Measurements from ENCODE around the gene XYLT1. TPM values are rescaled to one million over a fixed set of nuclear protein-coding genes. Genes with fewer than 3 reads are reported as not detected.

Gene XYLT1
- polyA plus RNA-seq, 3 donors from 2014 or later: 0.79 to 6.2 (median 3.3) TPM

- no peaks in the 10 kb centered on the region for H3K9me3 Mint-ChIP-seq
- peaks cover 14 to 35% (median 18%) of the 10 kb centered on the region in 3 donors for H3K27me3 Mint-ChIP-seq (ENCODE audit: low read depth in 3 of 3)
- peak overlapping the region; percentile 57 to 94 (median 82) for H3K4me3 Mint-ChIP-seq
- peaks cover 94 to 100% of the 10 kb centered on the region in 2 donors for H3K4me1 Mint-ChIP-seq
- peaks cover 0 to 3% (median 0%) of the 10 kb centered on the region in 3 donors for H3K36me3 Mint-ChIP-seq
- DNase-seq: no peak
- H3K27ac Mint-ChIP-seq: peak overlapping the region; percentile 98 to 100 (median 99)
Measured at GRCh38 chr16:17366299-17366961, 104.3 kb downstream of the XYLT1 start.

- Mint-ChIP-seq H3K4me1 (peaks cover 94 to 100% of the 10 kb centered on the region in 2 donors), H3K36me3 (peaks cover 0 to 3% (median 0%) of the 10 kb centered on the region in 3 donors), H3K27me3 (ENCODE audit: low read depth in 3 of 3) (peaks cover 14 to 35% (median 18%) of the 10 kb centered on the region in 3 donors), H3K27ac (peak overlapping the region; percentile 78 to 100 (median 99)), H3K4me3 (peak overlapping the region; percentile 24 to 94 (median 36)), H3K9me3 (no peaks in the 10 kb centered on the region)
- DNase-seq: no peak
Measured at GRCh38 chr16:17365591-17366298, 105.0 kb downstream of the XYLT1 start.

- DNase-seq: no peak
- H3K9me3 Mint-ChIP-seq: no peaks in the 10 kb centered on the region
- peak overlapping the region in 4 of 5 donors; percentile 4 to 94 (median 48) for H3K4me3 Mint-ChIP-seq
- H3K36me3 Mint-ChIP-seq: peaks cover 0 to 3% (median 0%) of the 10 kb centered on the region in 3 donors
- H3K4me1 Mint-ChIP-seq: peaks cover 94 to 100% of the 10 kb centered on the region in 2 donors
- H3K27me3 Mint-ChIP-seq (ENCODE audit: low read depth in 3 of 3): peaks cover 14 to 31% (median 18%) of the 10 kb centered on the region in 3 donors
- H3K27ac Mint-ChIP-seq: peak overlapping the region; percentile 78 to 100 (median 98)
Measured at GRCh38 chr16:17365211-17365541, 105.6 kb downstream of the XYLT1 start.

- H3K4me1 Mint-ChIP-seq: peaks cover 94 to 100% of the 10 kb centered on the region in 2 donors
- H3K4me3 Mint-ChIP-seq: peak overlapping the region; percentile 36 to 94 (median 60)
- H3K27ac Mint-ChIP-seq: peak overlapping the region; percentile 78 to 100 (median 98)
- H3K9me3 Mint-ChIP-seq: no peaks in the 10 kb centered on the region
- H3K27me3 Mint-ChIP-seq (ENCODE audit: low read depth in 3 of 3): peaks cover 11 to 25% (median 15%) of the 10 kb centered on the region in 3 donors
- H3K36me3 Mint-ChIP-seq: peaks cover 0 to 3% (median 0%) of the 10 kb centered on the region in 3 donors
- DNase-seq: peak; percentile 50 to 65 (median 61)
Measured at GRCh38 chr16:17364319-17365210, 106.2 kb downstream of the XYLT1 start.

- Mint-ChIP-seq H3K27ac (peak overlapping the region; percentile 65 to 100 (median 84)), H3K4me1 (peaks cover 94 to 99% of the 10 kb centered on the region in 2 donors), H3K4me3 (peak overlapping the region in 3 of 5 donors; percentile 10 to 56 (median 38)), H3K9me3 (no peaks in the 10 kb centered on the region), H3K36me3 (peaks cover 0 to 3% (median 0%) of the 10 kb centered on the region in 3 donors), H3K27me3 (ENCODE audit: low read depth in 3 of 3) (peaks cover 0 to 13% (median 5%) of the 10 kb centered on the region in 3 donors)
- no peak for DNase-seq
Measured at GRCh38 chr16:17362946-17363345, 107.8 kb downstream of the XYLT1 start.

- peaks cover 0 to 6% (median 2%) of the 10 kb centered on the region in 3 donors for H3K27me3 Mint-ChIP-seq (ENCODE audit: low read depth in 3 of 3)
- no peak for DNase-seq
- H3K4me3 Mint-ChIP-seq: no peak overlapping the region
- H3K4me1 Mint-ChIP-seq: peaks cover 93 to 98% of the 10 kb centered on the region in 2 donors
- H3K27ac Mint-ChIP-seq: peak overlapping the region in 4 of 6 donors; percentile 65 to 100 (median 90)
- no peaks in the 10 kb centered on the region for H3K9me3 Mint-ChIP-seq
- peaks cover 2 to 6% (median 6%) of the 10 kb centered on the region in 3 donors for H3K36me3 Mint-ChIP-seq
Measured at GRCh38 chr16:17362183-17362582, 108.6 kb downstream of the XYLT1 start.

GRCh38 chr16:17360693-17361122 is 110.1 kb downstream of the XYLT1 start:
- Mint-ChIP-seq H3K4me3 (peak overlapping the region in 1 of 5 donors; percentile 48), H3K36me3 (peaks cover 0 to 9% (median 8%) of the 10 kb centered on the region in 3 donors), H3K27ac (peak overlapping the region in 5 of 6 donors; percentile 73 to 92 (median 79)), H3K4me1 (peaks cover 86 to 92% of the 10 kb centered on the region in 2 donors), H3K9me3 (no peaks in the 10 kb centered on the region), H3K27me3 (ENCODE audit: low read depth in 3 of 3) (peaks cover 0 to 2% (median 0%) of the 10 kb centered on the region in 3 donors)
- DNase-seq: no peak

- H3K27ac Mint-ChIP-seq: peak overlapping the region; percentile 73 to 92 (median 80)
Measured at GRCh38 chr16:17359788-17360390, 110.9 kb downstream of the XYLT1 start.

GRCh38 chr16:17358846-17359245 is 111.9 kb downstream of the XYLT1 start:
- Mint-ChIP-seq H3K4me3 (peak overlapping the region; percentile 1 to 57 (median 49)), H3K36me3 (peaks cover 0 to 19% (median 9%) of the 10 kb centered on the region in 3 donors), H3K9me3 (no peaks in the 10 kb centered on the region), H3K27me3 (ENCODE audit: low read depth in 3 of 3) (no peaks in the 10 kb centered on the region), H3K4me1 (peaks cover 72 to 85% of the 10 kb centered on the region in 2 donors), H3K27ac (peak overlapping the region; percentile 73 to 92 (median 80))
- no peak for DNase-seq

More at GRCh38 chr16:17359788-17360390, 110.9 kb downstream of the XYLT1 start:
- Mint-ChIP-seq H3K27me3 (ENCODE audit: low read depth in 3 of 3) (peaks cover 0 to 2% (median 0%) of the 10 kb centered on the region in 3 donors), H3K9me3 (no peaks in the 10 kb centered on the region), H3K4me3 (peak overlapping the region; percentile 48 to 55 (median 49)), H3K36me3 (peaks cover 0 to 10% (median 9%) of the 10 kb centered on the region in 3 donors), H3K4me1 (peaks cover 78 to 88% of the 10 kb centered on the region in 2 donors)
- peak; percentile 47 to 55 (median 52) for DNase-seq

GRCh38 chr16:17358355-17358754 is 112.4 kb downstream of the XYLT1 start:
- Mint-ChIP-seq H3K27me3 (ENCODE audit: low read depth in 3 of 3) (no peaks in the 10 kb centered on the region), H3K27ac (peak overlapping the region; percentile 51 to 80 (median 76)), H3K4me1 (peaks cover 72 to 85% of the 10 kb centered on the region in 2 donors), H3K4me3 (peak overlapping the region in 3 of 5 donors; percentile 23 to 57 (median 48)), H3K9me3 (no peaks in the 10 kb centered on the region), H3K36me3 (peaks cover 0 to 24% (median 14%) of the 10 kb centered on the region in 3 donors)
- DNase-seq: no peak

- no peak for DNase-seq
- peak overlapping the region in 1 of 5 donors; percentile 15 for H3K4me3 Mint-ChIP-seq
- peaks cover 68 to 84% of the 10 kb centered on the region in 2 donors for H3K4me1 Mint-ChIP-seq
- H3K27ac Mint-ChIP-seq: peak overlapping the region in 5 of 6 donors; percentile 14 to 89 (median 71)
- peaks cover 0 to 24% (median 14%) of the 10 kb centered on the region in 3 donors for H3K36me3 Mint-ChIP-seq
- H3K9me3 Mint-ChIP-seq: no peaks in the 10 kb centered on the region
- no peaks in the 10 kb centered on the region for H3K27me3 Mint-ChIP-seq (ENCODE audit: low read depth in 3 of 3)
Measured at GRCh38 chr16:17357307-17358062, 113.3 kb downstream of the XYLT1 start.
